Stromal cell of bone marrow (primary cell): Measurements from ENCODE around the gene ARHGAP30.

Source experiments
- DNase-seq: peaks from one replicate; pipeline ENCODE4 v3.0.0-alpha.2; 2012; ENCODE audit warnings: low read depth

Gene ARHGAP30

DNA sequence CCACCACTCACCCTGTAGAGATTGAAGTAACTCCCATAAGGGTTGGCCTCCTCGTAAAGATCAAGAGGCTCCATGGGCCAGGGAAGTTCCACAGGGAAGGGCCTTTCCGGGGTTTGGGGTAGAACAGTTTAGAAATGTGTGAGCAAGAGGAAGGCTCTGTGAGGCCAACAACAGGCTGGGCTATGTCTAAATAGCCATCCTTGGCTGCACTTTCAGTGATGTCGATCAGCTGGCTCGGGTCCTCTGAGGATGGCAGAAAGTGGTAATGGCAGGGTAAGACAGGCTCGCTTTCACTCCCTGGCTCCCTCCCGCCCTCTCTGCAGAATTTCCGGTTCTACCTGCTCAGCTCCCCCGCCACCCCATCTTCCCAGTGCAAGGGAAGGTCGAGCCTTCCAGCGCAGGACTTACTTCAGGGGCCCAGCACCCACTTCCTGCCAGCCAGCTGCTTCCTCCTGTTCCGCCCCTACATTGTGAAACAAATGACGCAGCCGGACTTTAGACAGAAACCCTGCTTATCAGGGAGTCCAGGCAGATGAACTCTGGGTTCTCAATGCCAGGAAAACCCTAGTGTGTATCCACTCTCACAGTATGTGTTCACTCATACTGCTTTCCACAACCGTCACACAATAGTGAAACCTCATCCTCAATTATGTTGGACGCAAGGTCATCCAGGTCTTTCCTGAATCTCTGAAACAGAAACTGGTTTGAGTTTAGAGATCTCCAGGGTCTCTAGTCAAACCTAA is 56.0 kb downstream of the ARHGAP30 start:
- DNase-seq: peak; percentile 31

GRCh38 chr1:161013131-161013487 is 56.6 kb downstream of the ARHGAP30 start:
- DNase-seq: no peak

GRCh38 chr1:161012420-161012819 is 57.3 kb downstream of the ARHGAP30 start:
- no peak for DNase-seq

GRCh38 chr1:161009602-161010211 is 60.0 kb downstream of the ARHGAP30 start:
- no peak for DNase-seq

DNA sequence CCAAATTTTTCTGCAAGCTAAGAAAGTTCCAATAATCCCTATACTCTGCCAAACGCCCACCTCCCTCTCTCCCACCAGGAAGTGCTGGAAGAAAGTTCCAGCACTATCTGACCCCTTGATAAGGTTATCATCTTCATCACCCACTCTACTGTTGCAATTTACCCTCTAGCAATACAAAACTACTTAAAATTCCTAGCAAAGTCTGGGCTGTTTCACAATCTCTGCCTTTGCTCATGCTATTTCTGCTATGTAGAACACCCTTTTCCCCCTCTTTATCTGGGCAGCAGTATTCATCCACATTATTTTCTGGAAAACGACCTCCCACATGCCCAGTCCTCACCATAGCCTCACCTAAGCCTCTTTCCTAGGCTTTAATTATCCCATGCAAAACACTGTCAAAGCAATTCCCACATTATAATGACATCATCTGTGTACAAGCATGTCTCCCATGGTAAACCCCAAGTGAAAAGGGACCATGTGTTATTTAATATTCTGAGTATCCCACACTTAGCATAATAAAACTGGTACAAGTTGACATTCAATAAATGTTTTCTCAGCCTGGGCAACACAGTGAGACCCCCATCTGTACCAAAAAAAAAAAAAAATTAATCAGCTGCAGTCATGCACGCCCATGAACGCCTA is 60.7 kb downstream of the ARHGAP30 start:
- DNase-seq: no peak

GRCh38 chr1:161007369-161007768 is 62.3 kb downstream of the ARHGAP30 start:
- DNase-seq: no peak

DNA sequence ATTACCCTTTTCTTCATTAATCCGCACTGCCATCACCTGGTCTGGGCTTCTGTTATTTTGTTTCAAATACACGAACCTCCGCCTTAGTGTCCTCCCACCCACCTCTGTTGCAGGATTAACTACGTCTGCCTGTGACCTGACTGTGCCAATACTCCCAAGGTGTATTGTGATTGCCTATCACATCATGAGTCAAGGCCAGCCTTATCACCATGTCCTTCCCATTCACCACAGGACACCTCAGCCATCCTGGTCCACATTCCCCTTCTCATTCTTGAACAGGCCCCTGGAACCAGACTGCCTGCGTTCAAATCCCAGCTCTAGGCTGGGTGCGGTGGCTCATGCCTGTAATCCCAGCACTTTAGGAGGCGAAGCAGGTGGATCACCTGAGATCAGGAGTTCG is 63.1 kb downstream of the ARHGAP30 start:
- no peak for DNase-seq

DNA sequence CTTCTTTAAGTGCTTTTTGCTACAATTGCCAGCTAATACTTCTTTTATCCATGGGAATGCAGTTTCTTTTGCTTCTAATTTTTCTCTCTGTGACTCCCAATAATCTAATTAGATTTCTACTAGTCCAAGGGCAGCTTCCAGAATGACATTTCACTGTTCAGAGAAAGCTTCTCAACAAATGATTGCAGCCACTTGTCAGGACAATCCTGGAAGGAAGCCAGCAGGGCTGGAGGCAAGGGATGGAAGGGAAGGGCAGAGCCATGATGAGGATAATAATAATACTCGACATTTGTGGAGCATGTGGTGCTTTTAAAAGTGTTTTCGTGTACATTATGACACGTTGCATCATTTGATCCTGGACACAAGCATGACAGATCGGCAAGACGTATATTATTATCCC is 68.2 kb downstream of the ARHGAP30 start:
- no peak for DNase-seq

- no peak for DNase-seq
Measured at GRCh38 chr1:161000736-161001480, 68.8 kb downstream of the ARHGAP30 start.

DNA sequence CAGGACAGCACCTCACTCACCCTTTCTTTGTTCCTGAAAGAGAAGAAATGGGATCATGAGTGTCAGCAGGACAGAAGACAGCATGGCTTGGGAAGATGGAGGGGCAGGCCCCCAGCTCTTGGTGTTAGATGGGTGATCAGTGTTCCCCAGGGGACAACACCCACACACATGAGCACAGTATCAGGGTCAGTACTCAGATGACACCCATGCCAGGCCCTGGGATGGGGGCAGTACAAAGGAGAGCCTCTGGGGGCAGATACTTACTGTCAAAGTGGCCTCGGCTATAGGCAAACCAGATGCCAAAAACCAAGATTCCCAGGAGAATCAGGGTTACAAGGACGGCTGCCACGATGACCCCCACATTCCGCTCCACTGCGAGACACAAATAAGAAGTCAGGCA is 70.3 kb downstream of the ARHGAP30 start:
- DNase-seq: no peak

- DNase-seq: no peak
Measured at GRCh38 chr1:160997323-160998038, 72.2 kb downstream of the ARHGAP30 start.
